SK-N-SH treated with all-trans-retinoic acid at 6 μM for 48 hours (cell line): Measurements from ENCODE around the gene TSPAN14.
"Not testable (repeated sequence)": the region's sequence is repeated elsewhere in the genome, so short reads cannot be mapped to it uniquely, and the experiment has no call there.

ENCODE experiments used
- ATAC-seq: fragments of 200-7000 bp; cut with Tn5 transposase; 3 replicates; pipeline ENCODE4 v1.9.1; 2020; ENCODE audit warnings: mild to moderate bottlenecking, moderate library complexity
- BACH2 ChIP-seq: fragments of 250-450 bp; sonication (Bioruptor Pico); IDR thresholded peaks from 2 replicates; pipeline ENCODE4 v1.9.0; 2021; ENCODE audit warnings: mild to moderate bottlenecking, borderline replicate concordance
- CREB5 ChIP-seq: fragments of 250-450 bp; sonication (Bioruptor Pico); IDR thresholded peaks from 2 replicates; pipeline ENCODE4 v1.5.1; 2020; ENCODE audit warnings: low read depth, mild to moderate bottlenecking, moderate library complexity
- CSDC2 ChIP-seq: fragments of 250-450 bp; sonication (Bioruptor Pico); IDR thresholded peaks from 2 replicates; pipeline ENCODE4 v1.5.0; 2020; ENCODE audit warnings: mild to moderate bottlenecking, moderate library complexity
- ESRRG ChIP-seq: fragments of 250-450 bp; sonication (Bioruptor Pico); IDR thresholded peaks from 2 replicates; pipeline ENCODE4 v1.6.1; 2021; ENCODE audit warnings: mild to moderate bottlenecking
- GLIS3 ChIP-seq: fragments of 250-450 bp; sonication (Bioruptor Pico); IDR thresholded peaks from 2 replicates; pipeline ENCODE4 v1.5.0; 2020; ENCODE audit warnings: mild to moderate bottlenecking, moderate library complexity
- ISL1 ChIP-seq: fragments of 250-450 bp; sonication (Bioruptor Pico); IDR thresholded peaks from 2 replicates; pipeline ENCODE4 v2.1.2; 2022; ENCODE audit warnings: mild to moderate bottlenecking, moderate library complexity
- OSR1 ChIP-seq: fragments of 250-450 bp; sonication (Bioruptor Pico); IDR thresholded peaks from 2 replicates; pipeline ENCODE4 v1.8.0; 2022; ENCODE audit warnings: moderate library complexity, mild to moderate bottlenecking, inconsistent platforms
- PPARA ChIP-seq: fragments of 250-450 bp; sonication (Bioruptor Pico); IDR thresholded peaks from 2 replicates; pipeline ENCODE4 v1.5.0; 2020; ENCODE audit warnings: mild to moderate bottlenecking, borderline replicate concordance
- RARB ChIP-seq: fragments of 250-450 bp; sonication (Bioruptor Pico); IDR thresholded peaks from 2 replicates; pipeline ENCODE4 v1.8.0; 2021; ENCODE audit warnings: mild to moderate bottlenecking, moderate library complexity
- SNAI2 ChIP-seq: fragments of 250-450 bp; sonication (Bioruptor Pico); IDR thresholded peaks from 2 replicates; pipeline ENCODE4 v1.5.0; 2020; ENCODE audit warnings: mild to moderate bottlenecking, moderate library complexity
- TOX ChIP-seq: fragments of 250-450 bp; sonication (Bioruptor Pico); IDR thresholded peaks from 2 replicates; pipeline ENCODE4 v1.8.0; 2021; ENCODE audit warnings: mild to moderate bottlenecking, moderate library complexity, borderline replicate concordance
- ZFP3 ChIP-seq: fragments of 250-450 bp; sonication (Bioruptor Pico); IDR thresholded peaks from 2 replicates; pipeline ENCODE4 v1.5.0; 2020; ENCODE audit warnings: mild to moderate bottlenecking, moderate library complexity
- ZFP30 ChIP-seq: fragments of 450-650 bp; formaldehyde crosslinking; IDR thresholded peaks from 2 replicates; pipeline ENCODE4 v1.5.0; 2022; ENCODE audit warnings: mild to moderate bottlenecking, moderate library complexity
- ZNF70 ChIP-seq: fragments of 450-650 bp; formaldehyde crosslinking; IDR thresholded peaks from 2 replicates; pipeline ENCODE4 v1.5.0; 2020; ENCODE audit warnings: mild to moderate bottlenecking, moderate library complexity
- ZNF8 ChIP-seq: fragments of 450-650 bp; formaldehyde crosslinking; IDR thresholded peaks from 2 replicates; pipeline ENCODE4 v1.5.0; 2020; ENCODE audit warnings: mild to moderate bottlenecking, moderate library complexity
- TF ChIP-seq, protein P1 (sequence below): fragments of 250-450 bp; sonication (Bioruptor Pico); IDR thresholded peaks from 2 replicates; pipeline ENCODE4 v1.8.0; 2020; ENCODE audit warnings: mild to moderate bottlenecking, moderate library complexity, borderline replicate concordance
- TF ChIP-seq, protein P2 (sequence below): fragments of 250-450 bp; sonication (Bioruptor Pico); IDR thresholded peaks from 2 replicates; pipeline ENCODE4 v1.5.1; 2021; ENCODE audit warnings: mild to moderate bottlenecking, moderate library complexity
- TF ChIP-seq, protein P3 (sequence below): fragments of 250-450 bp; sonication (Bioruptor Pico); IDR thresholded peaks from 2 replicates; pipeline ENCODE4 v1.8.0; 2021; ENCODE audit warnings: low read depth, mild to moderate bottlenecking, moderate library complexity, borderline replicate concordance

Gene TSPAN14

DNA sequence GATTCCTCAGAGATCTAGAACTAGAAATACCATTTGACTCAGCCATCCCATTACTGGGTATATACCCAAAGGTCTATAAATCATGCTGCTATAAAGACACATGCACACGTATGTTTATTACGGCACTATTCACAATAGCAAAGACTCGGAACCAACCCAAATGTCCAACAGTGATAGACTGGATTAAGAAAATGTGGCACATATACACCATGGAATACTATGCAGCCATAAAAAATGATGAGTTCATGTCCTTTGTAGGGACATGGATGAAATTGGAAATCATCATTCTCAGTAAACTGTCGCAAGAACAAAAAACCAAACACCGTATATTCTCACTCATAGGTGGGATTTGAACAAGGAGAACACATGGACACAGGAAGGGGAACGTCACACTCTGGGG, 26.3 kb downstream of the TSPAN14 start:
- not testable (repeated sequence) for ATAC-seq

- no peak for ATAC-seq
- TF ChIP-seq, protein P1, sequence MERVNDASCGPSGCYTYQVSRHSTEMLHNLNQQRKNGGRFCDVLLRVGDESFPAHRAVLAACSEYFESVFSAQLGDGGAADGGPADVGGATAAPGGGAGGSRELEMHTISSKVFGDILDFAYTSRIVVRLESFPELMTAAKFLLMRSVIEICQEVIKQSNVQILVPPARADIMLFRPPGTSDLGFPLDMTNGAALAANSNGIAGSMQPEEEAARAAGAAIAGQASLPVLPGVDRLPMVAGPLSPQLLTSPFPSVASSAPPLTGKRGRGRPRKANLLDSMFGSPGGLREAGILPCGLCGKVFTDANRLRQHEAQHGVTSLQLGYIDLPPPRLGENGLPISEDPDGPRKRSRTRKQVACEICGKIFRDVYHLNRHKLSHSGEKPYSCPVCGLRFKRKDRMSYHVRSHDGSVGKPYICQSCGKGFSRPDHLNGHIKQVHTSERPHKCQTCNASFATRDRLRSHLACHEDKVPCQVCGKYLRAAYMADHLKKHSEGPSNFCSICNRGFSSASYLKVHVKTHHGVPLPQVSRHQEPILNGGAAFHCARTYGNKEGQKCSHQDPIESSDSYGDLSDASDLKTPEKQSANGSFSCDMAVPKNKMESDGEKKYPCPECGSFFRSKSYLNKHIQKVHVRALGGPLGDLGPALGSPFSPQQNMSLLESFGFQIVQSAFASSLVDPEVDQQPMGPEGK = no peak
- TF ChIP-seq SNAI2 (CRISPR knock-in tag) = no peak
- no peak for TF ChIP-seq GLIS3 (CRISPR knock-in tag)
- no peak for TF ChIP-seq ESRRG
- TF ChIP-seq ZFP3 (CRISPR knock-in tag) = no peak
Measured at GRCh38 chr10:80480852-80481251, 26.7 kb downstream of the TSPAN14 start.

- no peak for ATAC-seq
- TF ChIP-seq GLIS3 (CRISPR knock-in tag) (no peak), ZNF8 (CRISPR knock-in tag) (no peak), RARB (CRISPR knock-in tag) (no peak)
- TF ChIP-seq, all 23 proteins: peak for 0
Measured at GRCh38 chr10:80484243-80484642, 30.1 kb downstream of the TSPAN14 start.

GRCh38 chr10:80484676-80485075, 30.6 kb downstream of the TSPAN14 start:
- no peak for ATAC-seq
- TF ChIP-seq SNAI2 (CRISPR knock-in tag) (no peak), OSR1 (CRISPR knock-in tag) (no peak), CSDC2 (no peak), TOX (no peak), CREB5 (no peak), PPARA (no peak), ZFP3 (CRISPR knock-in tag) (no peak), ZFP30 (CRISPR knock-in tag) (no peak), ESRRG (no peak), GLIS3 (CRISPR knock-in tag) (no peak)
- TF ChIP-seq, protein P2, sequence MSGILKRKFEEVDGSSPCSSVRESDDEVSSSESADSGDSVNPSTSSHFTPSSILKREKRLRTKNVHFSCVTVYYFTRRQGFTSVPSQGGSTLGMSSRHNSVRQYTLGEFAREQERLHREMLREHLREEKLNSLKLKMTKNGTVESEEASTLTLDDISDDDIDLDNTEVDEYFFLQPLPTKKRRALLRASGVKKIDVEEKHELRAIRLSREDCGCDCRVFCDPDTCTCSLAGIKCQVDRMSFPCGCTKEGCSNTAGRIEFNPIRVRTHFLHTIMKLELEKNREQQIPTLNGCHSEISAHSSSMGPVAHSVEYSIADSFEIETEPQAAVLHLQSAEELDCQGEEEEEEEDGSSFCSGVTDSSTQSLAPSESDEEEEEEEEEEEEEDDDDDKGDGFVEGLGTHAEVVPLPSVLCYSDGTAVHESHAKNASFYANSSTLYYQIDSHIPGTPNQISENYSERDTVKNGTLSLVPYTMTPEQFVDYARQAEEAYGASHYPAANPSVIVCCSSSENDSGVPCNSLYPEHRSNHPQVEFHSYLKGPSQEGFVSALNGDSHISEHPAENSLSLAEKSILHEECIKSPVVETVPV = no peak

DNA sequence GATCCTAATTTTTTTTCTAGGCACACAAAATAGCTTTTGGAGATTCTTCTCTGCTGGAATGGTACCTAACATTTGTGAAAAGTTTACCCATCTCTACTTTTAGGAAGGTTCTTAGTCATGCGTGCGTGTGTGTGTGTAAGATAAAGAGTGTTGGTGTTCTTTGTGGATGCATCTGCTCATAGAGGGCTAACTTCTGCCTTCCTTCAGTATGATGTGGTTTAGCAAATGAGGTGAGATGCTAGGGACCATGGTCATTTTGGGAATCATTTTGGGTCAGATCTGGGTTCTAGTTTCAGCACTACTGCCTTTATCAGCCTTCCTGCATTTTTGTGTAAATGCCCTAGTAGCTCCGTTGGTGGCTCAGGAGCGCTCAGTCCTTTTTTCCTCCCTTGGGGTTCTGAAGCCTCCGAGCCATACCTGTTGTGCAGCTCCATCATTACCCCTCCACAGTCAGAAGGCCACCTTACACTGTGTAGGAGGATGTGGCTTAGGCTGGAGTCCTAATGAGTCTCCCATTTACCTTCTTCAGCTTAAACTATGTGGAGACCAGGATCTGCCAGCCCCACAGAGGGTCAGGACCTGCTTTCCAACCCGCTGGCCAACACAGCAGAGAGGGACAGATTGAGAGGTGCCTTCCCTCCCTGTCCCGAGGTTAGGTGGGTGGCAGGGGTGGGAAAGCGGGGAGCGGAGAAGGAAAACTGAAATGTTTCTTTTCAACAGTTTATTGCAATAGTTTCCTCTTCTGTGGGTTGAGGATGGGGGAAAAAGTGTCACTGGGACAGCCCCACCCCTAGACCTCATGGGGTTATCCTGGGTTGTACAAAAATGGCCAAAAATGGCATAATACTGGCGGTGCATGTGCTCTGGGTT, 31.2 kb downstream of the TSPAN14 start:
- TF ChIP-seq ZFP3 (CRISPR knock-in tag) (no peak), OSR1 (CRISPR knock-in tag) (no peak), BACH2 (CRISPR knock-in tag) (no peak), ISL1 (CRISPR knock-in tag) (no peak)
- TF ChIP-seq, protein P3, sequence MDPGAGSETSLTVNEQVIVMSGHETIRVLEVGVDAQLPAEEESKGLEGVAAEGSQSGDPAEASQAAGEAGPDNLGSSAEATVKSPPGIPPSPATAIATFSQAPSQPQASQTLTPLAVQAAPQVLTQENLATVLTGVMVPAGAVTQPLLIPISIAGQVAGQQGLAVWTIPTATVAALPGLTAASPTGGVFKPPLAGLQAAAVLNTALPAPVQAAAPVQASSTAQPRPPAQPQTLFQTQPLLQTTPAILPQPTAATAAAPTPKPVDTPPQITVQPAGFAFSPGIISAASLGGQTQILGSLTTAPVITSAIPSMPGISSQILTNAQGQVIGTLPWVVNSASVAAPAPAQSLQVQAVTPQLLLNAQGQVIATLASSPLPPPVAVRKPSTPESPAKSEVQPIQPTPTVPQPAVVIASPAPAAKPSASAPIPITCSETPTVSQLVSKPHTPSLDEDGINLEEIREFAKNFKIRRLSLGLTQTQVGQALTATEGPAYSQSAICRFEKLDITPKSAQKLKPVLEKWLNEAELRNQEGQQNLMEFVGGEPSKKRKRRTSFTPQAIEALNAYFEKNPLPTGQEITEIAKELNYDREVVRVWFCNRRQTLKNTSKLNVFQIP (CRISPR knock-in tag) = no peak
- TF ChIP-seq, all 23 proteins: peak for 0
- ATAC-seq = no peak

DNA sequence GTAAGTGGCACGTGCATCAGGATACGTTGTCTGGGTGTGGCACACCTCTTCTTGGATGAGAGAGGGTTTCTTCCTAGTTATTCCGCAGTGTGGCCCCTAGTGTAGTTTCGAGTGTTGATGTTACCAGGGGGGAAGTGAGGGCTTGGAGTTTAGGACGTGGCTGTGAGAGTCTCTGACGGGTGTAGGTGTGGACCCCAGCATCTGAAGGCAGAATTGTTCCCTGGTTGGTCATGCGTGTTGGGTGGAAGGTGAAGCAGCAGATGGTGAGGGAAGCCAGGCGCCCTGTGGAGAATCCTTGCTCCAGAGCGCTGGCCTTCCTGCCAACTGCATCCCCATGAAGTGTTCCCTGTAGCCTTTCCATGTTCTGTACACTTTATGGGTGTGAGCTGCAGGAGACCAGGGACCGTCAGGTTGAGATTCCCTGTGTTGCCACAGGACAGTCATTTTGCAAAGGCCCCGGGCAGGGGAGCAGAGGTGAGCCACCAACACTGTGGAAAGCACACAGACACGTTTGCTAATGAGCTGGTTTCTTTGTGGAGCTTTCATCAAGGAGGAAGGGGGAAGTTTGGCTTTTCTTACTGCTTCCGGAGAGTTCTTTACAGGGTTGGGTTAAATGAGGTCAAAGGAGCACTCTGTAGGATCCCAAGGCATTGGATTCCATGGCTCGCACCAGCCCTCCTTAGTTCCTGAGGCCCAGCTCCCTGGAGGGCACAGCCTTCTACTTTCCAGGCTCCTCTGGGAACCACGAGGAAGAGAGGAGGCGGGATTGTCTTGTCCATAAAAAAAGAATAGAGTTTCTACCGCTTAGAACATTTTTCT, 32.0 kb downstream of the TSPAN14 start:
- ATAC-seq = no peak
- TF ChIP-seq GLIS3 (CRISPR knock-in tag) (no peak), ZNF70 (CRISPR knock-in tag) (no peak), PPARA (no peak)
- TF ChIP-seq, protein P2 = no peak
- TF ChIP-seq, protein P1 = no peak
- TF ChIP-seq, protein P3 (CRISPR knock-in tag) = no peak
- TF ChIP-seq, all 23 proteins: peak for 0
